RWPE1 (cell line): Measurements from ENCODE around the gene FAM228B.

Experiments
- CTCF ChIA-PET: fragments of 350-600 bp; sonication (Branson Sonifier 250); formaldehyde crosslinking; extraction: SDS; loops from one replicate; lab custom pipeline; 2021; lab: Yijun Ruan, JAX
- POLR2A ChIA-PET: fragments of 400-600 bp; formaldehyde crosslinking; extraction: SDS; loops from one replicate; lab custom pipeline; 2020; ENCODE audit warnings: antibody characterized with exemption; ENCODE audit not compliant: low non-redundant PET; lab: Yijun Ruan, JAX
- DNase-seq: peaks from one replicate; pipeline ENCODE4 v3.0.0; 2012; ENCODE audit warnings: low spot score
- H3K27ac ChIP-seq: fragments of 450-650 bp; 2 replicates; pipeline ENCODE4 v1.5.1; 2017
- CTCF ChIP-seq: fragments of 450-650 bp; conservative IDR thresholded peaks from 2 replicates; pipeline ENCODE4 v1.5.1; 2017; ENCODE audit warnings: low read depth, mild to moderate bottlenecking

Gene FAM228B

GRCh38 chr2:24214880-24215279, 91.6 kb downstream of the FAM228B start:
- DNase-seq, result no peak
- ChIA-PET CTCF (interaction anchor here (0.7 kb wide), 1 partner anchor 896 kb away, joined by 3 read pairs; no protein-coding TSS in a partner anchor), POLR2A (no interaction called here)
- TF ChIP-seq CTCF, result no peak
- no peak overlapping the region for H3K27ac ChIP-seq
